ENCODE results near the gene PPP1R10. TPM values are rescaled to one million over a fixed set of nuclear protein-coding genes. Genes with fewer than 3 reads are reported as not detected.

Gene PPP1R10
- total and polyA plus RNA-seq, 11 donors = 9.4 to 44.9 (median 28.1) TPM

DNA sequence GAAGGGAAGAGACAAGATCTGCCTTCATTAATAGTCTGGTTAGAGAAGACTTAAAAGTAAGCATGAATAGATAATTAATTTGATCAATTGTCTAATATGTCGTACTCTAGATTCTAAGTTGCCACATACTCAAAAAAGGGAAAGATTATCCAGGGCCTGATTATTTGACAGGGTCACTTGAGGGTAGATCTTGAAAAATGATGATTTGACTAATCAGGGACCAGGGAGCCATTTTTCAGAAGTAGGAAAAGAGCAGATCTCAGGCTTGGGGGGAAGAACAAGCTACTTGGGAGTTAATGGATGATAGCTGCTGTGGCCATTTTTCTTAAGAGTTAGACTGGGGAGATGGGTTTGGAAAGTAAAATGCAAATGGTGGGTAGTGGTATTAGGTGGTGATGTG lies 24.8 kb downstream of the PPP1R10 start:
- DNase-seq (no peak), ATAC-seq (no peak)
- H3K27me3 ChIP-seq = no peaks in the 10 kb centered on the region
- peaks cover 2 to 85% (median 72%) of the 10 kb centered on the region in 9 donors for H3K36me3 ChIP-seq
- WGBS, 4 donors = 90 to 100% (median 98%) methylated on average over 1 of the region's 1 CpG
- no peaks in the 10 kb centered on the region for H3K4me1 ChIP-seq
- no peak overlapping the region for H3K4me3 ChIP-seq
- TF ChIP-seq, protein P1, sequence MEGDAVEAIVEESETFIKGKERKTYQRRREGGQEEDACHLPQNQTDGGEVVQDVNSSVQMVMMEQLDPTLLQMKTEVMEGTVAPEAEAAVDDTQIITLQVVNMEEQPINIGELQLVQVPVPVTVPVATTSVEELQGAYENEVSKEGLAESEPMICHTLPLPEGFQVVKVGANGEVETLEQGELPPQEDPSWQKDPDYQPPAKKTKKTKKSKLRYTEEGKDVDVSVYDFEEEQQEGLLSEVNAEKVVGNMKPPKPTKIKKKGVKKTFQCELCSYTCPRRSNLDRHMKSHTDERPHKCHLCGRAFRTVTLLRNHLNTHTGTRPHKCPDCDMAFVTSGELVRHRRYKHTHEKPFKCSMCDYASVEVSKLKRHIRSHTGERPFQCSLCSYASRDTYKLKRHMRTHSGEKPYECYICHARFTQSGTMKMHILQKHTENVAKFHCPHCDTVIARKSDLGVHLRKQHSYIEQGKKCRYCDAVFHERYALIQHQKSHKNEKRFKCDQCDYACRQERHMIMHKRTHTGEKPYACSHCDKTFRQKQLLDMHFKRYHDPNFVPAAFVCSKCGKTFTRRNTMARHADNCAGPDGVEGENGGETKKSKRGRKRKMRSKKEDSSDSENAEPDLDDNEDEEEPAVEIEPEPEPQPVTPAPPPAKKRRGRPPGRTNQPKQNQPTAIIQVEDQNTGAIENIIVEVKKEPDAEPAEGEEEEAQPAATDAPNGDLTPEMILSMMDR (IDR thresholded peaks at IDR 0.05) = no peak
- no peak for TF ChIP-seq POLR2A (IDR thresholded peaks at IDR 0.05)
- no peaks in the 10 kb centered on the region for H3K9me3 ChIP-seq
- no peak overlapping the region for H3K27ac ChIP-seq
- intact Hi-C loops (cut with DNase I) = loop anchor here in 3 of 10 donors (2.0 to 10.0 kb wide), 3 partner anchors 19 to 110 kb away; no protein-coding TSS in a partner anchor

DNA sequence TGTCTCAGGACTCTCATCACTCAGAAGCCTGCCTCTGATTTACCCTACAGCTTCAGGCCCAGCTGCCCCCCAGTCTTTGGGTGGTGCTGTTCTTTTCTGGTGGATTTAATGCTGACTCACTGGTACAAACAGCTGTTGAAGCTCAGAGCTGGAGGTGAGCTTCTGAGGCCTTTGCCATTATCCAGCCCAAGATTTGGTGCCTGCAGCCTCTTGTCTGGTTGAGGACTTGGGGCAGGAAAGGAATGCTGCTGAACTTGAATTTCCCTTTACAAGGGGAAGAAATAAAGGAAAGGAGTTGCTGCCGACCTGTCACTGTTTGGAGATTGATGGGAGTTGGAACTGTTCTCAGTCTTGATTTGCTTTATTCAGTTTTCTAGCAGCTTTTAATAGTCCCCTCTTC lies 26.0 kb downstream of the PPP1R10 start:
- Histone ChIP-seq H3K27me3 (no peaks in the 10 kb centered on the region), H3K9me3 (no peaks in the 10 kb centered on the region), H3K4me1 (no peaks in the 10 kb centered on the region), H3K36me3 (peaks cover 2 to 92% (median 84%) of the 10 kb centered on the region in 9 donors), H3K27ac (peak overlapping the region in 2 of 12 donors; percentile 25 to 36), H3K4me3 (no peak overlapping the region)
- DNase-seq = no peak
- intact Hi-C loops (cut with DNase I) = loop anchor here in 2 of 10 donors (5.0 to 10.0 kb wide), 2 partner anchors 46 to 109 kb away; no protein-coding TSS in a partner anchor
- WGBS, 4 donors = 48 to 65% (median 56%) methylated on average over 1 of the region's 1 CpG
- TF ChIP-seq POLR2A (IDR thresholded peaks at IDR 0.05) = no peak
- TF ChIP-seq, protein P1 (IDR thresholded peaks at IDR 0.05) = no peak
- peak in 1 of 4 donors; percentile 25 for ATAC-seq

DNA sequence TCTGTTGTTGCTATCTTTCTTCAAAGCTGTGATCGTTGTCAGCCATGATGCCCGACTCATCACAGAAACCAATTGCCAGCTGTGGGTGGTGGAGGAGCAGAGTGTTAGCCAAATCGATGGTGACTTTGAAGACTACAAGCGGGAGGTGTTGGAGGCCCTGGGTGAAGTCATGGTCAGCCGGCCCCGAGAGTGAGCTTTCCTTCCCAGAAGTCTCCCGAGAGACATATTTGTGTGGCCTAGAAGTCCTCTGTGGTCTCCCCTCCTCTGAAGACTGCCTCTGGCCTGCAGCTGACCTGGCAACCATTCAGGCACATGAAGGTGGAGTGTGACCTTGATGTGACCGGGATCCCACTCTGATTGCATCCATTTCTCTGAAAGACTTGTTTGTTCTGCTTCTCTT lies 26.5 kb downstream of the PPP1R10 start:
- 66 to 84% (median 74%) methylated on average over 8 of the region's 8 CpGs for WGBS, 4 donors
- ATAC-seq (no peak), DNase-seq (no peak)
- intact Hi-C loops (cut with DNase I) = loop anchor here in 2 of 10 donors (5.0 to 10.0 kb wide), 2 partner anchors 46 to 108 kb away; no protein-coding TSS in a partner anchor
- Histone ChIP-seq H3K36me3 (peaks cover 2 to 97% (median 89%) of the 10 kb centered on the region in 9 donors), H3K9me3 (no peaks in the 10 kb centered on the region), H3K4me3 (no peak overlapping the region), H3K27ac (peak overlapping the region in 2 of 12 donors; percentile 25 to 36), H3K4me1 (no peaks in the 10 kb centered on the region), H3K27me3 (no peaks in the 10 kb centered on the region)
- TF ChIP-seq, protein P1 (IDR thresholded peaks at IDR 0.05) = no peak
- TF ChIP-seq POLR2A (IDR thresholded peaks at IDR 0.05) = no peak

DNA sequence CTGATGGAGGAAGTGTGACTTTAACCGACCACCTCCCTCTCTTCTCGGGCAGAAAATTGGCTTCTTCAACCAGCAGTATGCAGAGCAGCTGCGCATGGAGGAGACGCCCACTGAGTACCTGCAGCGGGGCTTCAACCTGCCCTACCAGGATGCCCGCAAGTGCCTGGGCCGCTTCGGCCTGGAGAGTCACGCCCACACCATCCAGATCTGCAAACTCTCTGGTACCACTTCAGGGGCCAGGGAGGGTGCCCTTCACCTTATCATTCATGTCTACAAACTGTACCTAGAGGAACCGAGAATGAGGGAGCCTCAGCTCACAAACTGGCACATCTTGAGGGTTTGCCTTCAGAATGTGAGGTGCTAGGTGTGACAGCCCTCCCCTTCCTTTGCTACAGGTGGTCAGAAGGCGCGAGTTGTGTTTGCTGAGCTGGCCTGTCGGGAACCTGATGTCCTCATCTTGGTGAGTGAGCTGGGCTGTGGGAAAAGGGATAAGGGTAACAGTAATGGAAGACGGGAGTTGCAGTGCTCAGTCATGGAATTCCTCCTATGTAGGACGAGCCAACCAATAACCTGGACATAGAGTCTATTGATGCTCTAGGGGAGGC lies 27.2 kb downstream of the PPP1R10 start:
- Histone ChIP-seq H3K9me3 (no peaks in the 10 kb centered on the region), H3K4me1 (no peaks in the 10 kb centered on the region), H3K27me3 (no peaks in the 10 kb centered on the region), H3K36me3 (peaks cover 2 to 99% (median 93%) of the 10 kb centered on the region in 9 donors), H3K27ac (no peak overlapping the region), H3K4me3 (no peak overlapping the region)
- TF ChIP-seq, protein P1 (IDR thresholded peaks at IDR 0.05) = no peak
- TF ChIP-seq POLR2A (IDR thresholded peaks at IDR 0.05) = no peak
- DNase-seq (no peak), ATAC-seq (peak in 1 of 4 donors; percentile 22)
- intact Hi-C loops (cut with DNase I) = loop anchor here in 2 of 10 donors (5.0 to 10.0 kb wide), 2 partner anchors 45 to 108 kb away; no protein-coding TSS in a partner anchor
- 87 to 94% (median 93%) methylated on average over 15 of the region's 15 CpGs for WGBS, 4 donors

Data from heart left ventricle (tissue), 16 donors.